GM12892 (cell line): ENCODE data around the gene CDCA4.

Source experiments
- POLR2A ChIP-seq: IDR thresholded peaks from 2 replicates; pipeline ENCODE4 v1.6.1; 2011; ENCODE audit warnings: low read depth, low read length, control low read depth
- POLR2AphosphoS5 ChIP-seq: IDR thresholded peaks from 2 replicates; pipeline ENCODE4 v1.6.1; 2011; ENCODE audit warnings: low read depth, low read length, control low read depth

DNA sequence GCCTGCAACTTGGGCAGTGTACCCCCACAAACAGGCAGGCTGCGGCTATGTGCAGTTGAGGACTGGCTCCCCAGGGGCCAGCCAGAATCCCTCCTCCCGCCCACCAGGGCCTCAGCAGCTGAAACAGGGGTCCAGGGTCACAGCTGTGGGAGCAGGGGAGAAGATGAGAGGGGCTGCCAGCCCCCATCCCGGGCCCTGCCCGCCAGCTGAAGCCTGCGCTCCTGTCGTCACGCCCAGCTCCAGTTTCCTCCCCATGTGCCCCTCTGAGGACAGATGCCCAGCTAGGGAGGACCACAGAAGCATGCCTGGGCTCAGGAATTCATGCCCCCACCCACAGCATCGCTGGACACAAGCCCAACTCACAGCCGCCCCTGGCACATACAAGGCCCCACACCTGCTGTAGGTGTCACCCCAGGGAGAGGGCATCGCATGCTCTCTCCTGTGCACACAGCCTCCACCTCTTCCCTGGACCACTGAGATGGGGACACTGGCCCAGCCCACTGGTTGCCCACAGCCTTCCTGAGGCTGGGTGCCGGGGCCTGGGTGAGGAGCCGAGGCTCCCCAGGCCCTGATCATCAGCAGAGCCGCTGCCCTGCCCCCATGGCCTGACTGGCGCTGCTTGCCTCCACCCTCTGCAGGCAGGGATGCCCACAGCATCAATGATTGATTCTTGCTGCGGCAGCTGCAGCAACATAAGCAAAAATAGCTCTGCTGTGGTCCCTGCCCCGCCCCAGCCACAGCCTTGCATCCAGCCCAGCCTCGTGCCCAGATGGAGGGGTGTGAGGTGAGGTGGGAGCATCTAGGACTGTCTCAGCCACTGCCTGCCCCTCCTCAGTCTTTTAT is 39.0 kb downstream of the CDCA4 start:
- TF ChIP-seq POLR2A: no peak
- TF ChIP-seq POLR2AphosphoS5: no peak
